GM18951 (cell line): ENCODE measurements around the gene WRNIP1.
A peak's percentile ranks its signal among the peaks of the same experiment; 100 is the strongest.
"Not testable (repeated sequence)": the region's sequence is repeated elsewhere in the genome, so short reads cannot be mapped to it uniquely, and the experiment has no call there.

Experiments used
- POLR2A ChIP-seq: IDR thresholded peaks from 4 replicates; pipeline ENCODE4 v1.6.1; 2011; ENCODE audit warnings: mild to moderate bottlenecking; ENCODE audit not compliant: insufficient read length, insufficient read depth; ENCODE audit errors: extremely low read depth
- in situ Hi-C: fragments of 300-500 bp; cut with MboI; formaldehyde crosslinking; loops from one replicate; pipeline ENCODE4 v1.12.0; 2022; ENCODE audit warnings: low sequenced_read_pairs, mixed read lengths, inconsistent platforms; ENCODE audit not compliant: unreplicated experiment

The WRNIP1 gene

DNA sequence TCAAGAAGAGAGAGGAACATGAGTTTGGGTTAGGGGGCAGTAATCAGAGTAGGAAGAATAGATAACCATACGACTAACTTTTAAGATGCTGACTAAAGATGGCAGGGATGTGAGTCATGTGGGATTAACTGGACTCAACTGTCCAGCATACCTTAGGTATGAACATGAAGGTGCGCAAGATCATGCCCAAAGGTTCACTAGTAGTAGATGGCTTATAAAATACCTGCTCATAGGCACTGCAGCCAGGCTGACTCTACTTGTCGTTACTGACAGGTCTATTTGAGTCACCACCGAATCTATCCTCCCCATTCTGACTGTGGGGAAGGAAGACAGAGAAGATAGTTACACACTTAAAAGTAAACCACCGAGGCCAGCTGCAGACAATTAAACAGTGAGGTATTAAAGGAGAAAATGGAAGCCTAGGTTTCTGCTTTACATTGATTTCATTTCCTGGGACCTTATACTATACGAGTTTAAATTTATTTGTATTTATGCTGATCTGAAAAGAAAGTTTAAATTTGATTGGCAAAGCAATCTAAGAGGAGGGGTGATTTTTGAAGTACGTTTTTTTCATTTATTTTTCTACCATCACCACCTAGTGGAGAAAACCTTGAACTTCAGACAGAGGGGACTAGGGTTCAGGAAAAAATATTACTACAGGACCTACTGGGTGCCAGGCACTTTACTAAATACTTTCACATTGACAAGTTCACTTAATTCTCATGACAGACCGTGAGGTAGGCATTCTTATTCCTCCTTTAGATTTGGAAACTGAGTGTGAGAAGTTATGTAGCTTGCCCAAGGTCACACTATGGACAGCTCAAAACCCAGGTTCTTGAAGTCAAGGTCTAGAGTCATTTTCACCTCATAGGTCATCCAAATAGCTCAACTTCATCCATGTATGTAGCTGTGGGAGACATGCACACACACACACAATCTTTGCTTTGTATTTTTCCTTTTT is 4.0 kb upstream of the WRNIP1 start:
- TF ChIP-seq POLR2A: no peak
- in situ Hi-C loops: no loop called here

DNA sequence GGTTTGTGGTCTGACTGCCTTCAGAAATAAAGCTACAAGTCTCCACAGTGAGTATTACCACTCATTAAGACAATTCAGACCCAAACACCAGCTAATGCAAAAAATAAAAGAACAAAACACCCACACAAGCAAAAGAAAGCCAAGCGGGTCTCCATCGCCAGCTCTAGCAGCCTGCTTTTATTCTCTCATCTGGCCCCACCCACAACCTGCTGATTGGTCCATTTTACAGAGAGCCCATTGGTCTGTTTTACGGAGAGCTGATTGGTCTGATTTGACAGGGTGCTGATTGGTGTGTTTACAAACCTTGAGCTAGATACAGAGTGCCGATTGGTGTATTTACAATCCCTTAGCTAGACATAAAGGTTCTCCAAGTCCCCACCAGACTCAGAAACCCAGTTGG is 2.3 kb upstream of the WRNIP1 start:
- in situ Hi-C loops: not testable (repeated sequence)

DNA sequence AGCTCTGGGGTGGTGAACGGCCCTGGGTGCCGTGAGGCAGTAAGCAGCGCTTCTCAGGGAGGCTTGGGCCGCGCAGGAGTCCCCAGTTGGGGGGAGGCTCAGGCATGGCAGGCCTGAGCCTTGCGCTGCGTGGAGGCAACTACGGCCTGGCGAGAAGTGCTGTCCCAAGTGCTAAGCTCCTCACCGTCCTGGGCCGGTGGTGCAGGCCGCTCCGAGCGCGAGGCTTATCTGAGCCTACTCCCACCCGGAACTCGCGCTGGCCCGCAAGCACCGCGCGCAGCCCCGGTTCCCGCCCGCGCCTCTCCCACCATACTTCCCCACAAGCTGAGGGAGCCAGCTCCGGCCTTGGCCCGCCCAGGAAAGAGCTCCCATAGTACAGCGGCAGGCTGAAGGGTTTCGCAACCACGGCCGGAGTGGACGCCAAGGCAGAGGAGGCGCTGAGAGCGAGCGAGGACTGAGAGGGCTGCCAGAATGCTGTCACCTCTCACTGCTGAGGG is 1.8 kb upstream of the WRNIP1 start:
- in situ Hi-C loops: no loop called here
- TF ChIP-seq POLR2A: no peak

DNA sequence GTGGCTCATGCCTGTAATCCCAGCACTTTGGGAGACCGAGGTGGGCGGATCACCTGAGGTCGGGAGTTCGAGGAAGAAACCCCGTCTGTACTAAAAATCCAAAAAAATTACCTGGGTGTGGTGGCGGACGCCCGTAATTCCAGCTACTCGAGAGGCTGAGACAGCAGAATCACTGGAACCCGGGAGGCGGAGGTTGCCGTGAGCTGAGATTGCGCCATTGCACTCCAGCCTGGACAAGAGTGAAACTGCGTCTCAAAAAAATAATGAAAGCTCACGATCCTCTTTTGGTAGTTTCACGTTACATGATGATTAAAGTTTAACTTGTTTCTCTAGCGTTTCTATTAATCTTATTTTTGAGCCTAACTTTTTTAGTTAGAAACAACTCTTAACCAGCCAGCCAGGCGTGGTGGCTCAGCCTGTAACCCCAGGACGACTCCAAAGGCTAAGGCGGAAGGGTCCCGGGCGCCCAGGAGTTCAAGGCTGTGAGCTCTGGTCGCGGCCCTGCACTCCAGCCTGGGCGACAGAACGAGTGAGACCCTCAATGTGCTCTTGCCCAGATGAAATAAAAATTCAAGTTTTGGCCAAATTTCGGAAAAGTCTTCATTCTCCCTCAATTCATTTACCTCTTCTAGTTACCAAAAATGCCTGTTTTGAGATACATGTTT is 1.2 kb upstream of the WRNIP1 start:
- no peak for TF ChIP-seq POLR2A
- in situ Hi-C loops: no loop called here

DNA sequence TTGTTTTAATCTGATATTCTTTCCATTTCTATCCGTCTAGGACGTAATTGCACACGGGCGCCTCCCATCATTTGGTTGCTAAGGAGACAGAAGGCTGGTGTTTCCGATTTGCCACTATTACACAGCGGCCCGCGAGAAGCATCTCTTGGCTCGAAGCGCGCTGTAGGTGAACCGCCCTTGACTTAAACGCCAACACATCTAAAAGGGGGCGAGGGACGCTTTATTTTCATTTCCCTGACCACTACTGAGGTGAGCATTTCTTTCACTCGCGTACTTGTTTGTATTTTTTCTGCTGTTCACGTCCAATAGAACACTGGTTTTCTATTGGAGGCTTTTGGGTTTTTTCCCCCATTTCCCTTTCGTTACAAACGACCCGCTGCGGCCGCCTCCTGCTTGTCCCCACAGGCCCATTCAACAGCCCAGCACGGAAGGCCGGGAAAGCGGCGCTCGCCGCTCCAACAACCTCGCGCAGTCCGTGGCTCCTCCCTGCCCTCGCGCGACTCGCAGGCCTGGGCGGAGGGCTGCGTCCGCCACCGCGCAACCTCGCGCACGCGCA is 505 bp upstream of the WRNIP1 start:
- TF ChIP-seq POLR2A: peak; percentile 81
- in situ Hi-C loops: no loop called here

DNA sequence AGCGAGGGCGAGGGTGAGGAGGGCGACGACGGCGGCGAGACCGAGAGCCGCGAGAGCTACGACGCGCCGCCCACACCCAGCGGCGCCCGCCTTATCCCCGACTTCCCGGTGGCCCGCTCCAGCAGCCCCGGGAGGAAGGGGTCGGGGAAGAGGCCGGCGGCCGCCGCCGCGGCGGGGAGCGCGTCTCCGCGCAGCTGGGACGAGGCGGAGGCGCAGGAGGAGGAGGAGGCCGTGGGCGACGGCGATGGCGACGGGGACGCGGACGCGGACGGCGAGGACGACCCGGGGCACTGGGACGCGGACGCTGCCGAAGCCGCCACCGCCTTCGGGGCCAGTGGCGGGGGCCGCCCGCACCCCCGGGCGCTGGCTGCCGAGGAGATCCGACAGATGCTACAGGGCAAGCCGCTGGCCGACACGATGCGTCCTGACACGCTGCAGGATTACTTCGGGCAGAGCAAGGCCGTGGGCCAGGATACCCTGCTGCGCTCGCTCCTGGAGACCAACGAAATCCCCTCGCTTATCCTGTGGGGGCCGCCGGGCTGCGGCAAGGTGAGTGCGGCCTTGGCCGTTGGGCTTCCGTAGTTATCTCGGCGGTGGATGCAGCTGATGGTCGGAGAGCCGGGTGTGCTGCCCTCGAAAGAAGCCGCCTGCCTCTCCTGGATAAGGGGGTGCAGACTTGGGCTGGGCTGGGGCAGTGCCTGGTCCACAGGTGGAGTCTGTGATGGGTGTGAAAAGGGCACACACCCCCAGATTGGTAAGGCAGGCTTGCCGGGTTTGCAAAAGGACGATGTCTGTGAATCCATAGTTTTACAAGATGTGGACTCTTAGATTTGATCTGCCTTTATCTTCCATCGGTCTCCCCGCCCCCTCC is 938 bp downstream of the WRNIP1 start:
- in situ Hi-C loops: no loop called here
- no peak for TF ChIP-seq POLR2A

DNA sequence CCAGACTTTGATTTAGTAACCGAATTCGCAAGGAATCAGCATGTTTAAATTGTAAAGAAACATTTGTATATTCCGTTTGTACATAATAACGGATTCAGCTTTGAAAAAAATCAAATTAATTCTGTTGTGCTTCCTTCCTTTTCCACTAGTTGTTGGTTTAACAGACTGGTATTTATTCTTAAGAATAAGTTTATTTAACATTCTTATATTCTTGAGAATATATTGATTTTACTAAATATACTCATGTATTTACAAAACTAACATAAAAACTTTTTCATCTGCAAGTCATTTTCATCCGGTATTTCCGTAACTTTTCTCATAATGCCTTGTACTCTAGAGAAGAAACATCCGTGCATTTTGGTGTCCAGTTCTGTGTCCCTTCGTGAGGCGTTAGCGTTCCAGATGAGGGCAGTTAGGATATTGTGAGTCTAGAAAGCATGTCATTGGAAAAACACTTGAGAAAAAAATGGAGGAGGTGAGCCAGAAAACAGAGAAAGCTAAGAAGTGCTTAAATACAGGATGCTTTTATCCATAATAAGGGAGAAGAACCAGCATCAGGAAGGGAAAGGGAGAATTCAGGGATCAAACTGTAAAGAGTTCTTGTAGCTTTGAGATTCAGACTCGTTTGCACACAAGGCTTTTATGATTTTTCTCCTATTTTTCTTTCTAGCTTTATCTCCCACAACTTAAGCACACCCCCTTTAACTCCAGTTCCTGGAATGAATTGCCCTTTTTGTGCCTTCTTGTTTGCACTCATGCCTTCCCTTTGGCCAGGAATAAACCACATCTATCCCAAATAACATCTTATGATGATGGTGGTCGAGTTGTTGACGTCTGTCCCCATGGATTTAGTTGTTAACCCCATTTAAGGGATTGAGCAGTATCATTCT is 1.8 kb downstream of the WRNIP1 start:
- no peak for TF ChIP-seq POLR2A
- in situ Hi-C loops: no loop called here

DNA sequence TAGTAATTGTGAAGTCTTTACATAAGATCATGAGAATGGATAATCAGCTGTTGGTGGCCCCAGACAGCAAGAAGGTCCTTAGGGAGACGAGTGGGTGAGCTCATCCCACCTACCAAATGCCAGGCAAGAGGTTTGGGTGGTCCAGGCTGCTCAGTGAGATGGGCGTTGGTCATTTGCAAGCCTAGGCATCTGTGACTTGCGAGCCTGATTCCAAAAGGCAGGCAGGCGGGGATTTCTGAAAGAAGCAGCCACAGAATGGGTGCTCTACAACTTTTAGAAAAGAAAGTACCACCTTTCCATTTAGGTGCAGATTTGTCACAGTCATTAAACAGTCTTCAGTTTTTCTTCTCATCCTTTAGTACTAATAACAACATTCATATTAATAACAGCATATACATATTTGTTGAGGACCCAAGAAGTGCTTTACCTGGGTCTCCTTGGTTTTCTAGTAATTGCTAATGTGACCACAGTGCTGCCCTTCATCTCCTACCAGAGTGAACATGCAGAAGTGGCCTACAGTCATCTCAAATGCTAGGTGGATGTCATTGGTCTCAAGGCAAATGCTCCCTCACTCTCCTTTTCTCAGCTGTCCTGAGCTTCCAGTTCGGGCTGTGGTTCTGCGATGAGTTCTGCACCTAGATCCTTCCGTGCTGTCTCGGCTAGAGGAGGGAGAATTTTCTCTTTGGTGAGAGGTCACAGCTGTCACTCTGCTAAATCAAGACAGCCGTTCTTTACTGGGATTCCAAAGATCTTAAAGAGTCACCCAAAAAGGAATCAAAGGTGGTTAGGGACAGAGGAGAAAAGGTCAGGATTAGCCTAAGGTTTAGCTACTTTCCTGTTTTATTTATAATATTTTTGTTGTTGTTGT is 2.7 kb downstream of the WRNIP1 start:
- in situ Hi-C loops: no loop called here
- no peak for TF ChIP-seq POLR2A

DNA sequence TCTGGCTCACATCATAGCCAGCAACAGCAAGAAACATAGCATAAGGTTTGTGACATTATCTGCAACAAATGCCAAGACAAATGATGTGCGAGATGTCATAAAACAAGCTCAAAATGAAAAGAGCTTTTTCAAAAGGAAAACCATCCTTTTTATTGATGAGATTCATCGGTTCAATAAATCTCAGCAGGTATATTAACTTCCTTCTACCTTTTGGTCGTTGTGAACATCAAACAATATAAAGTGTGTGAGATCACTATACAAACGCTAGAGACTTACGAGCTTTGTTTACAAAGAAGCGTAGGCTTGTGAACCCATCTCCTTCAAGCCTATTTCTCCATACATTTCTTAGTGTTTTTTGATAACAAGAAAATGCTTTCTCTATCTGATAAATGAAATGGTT is 3.5 kb downstream of the WRNIP1 start:
- no peak for TF ChIP-seq POLR2A
- in situ Hi-C loops: no loop called here

DNA sequence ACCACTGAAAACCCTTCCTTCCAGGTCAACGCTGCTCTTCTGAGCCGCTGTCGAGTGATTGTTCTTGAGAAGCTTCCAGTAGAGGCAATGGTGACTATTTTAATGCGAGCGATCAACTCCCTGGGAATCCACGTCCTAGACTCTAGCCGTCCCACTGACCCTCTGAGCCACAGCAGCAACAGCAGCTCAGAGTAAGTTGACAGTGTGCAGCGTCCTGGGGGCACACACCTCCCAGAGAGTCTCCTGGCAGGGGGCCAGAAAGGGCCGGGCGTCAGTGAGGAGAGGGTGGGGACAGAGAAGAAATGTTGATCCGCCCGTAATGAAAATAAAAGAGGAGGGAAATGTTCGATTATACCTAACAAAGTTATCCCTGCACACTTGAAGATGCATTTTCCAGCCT is 5.0 kb downstream of the WRNIP1 start:
- no peak for TF ChIP-seq POLR2A
- in situ Hi-C loops: no loop called here

DNA sequence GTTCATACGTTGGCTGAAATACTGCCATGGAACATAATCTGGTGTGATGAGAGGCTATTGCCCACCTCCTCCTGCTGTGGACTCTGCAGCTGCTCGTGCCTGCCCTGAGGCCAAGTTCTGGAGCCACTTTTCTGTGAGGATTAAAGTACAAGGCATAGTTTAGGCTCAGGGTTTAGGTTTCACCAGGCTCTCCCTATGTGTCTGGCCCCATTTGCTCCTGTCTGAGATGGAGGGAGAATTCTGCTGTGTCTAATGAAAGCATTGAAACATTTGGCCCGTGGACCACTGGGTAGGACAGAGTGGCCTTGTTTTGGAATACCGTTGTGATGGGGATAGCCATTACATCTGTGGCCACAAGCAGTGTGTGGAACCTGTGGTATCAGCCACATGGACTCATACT is 5.9 kb downstream of the WRNIP1 start:
- TF ChIP-seq POLR2A: no peak
- in situ Hi-C loops: no loop called here
